Karpas-422 (cell line): ENCODE results near the gene C1RL. TPM values are rescaled to one million over a fixed set of nuclear protein-coding genes. Genes with fewer than 3 reads are reported as not detected.

ENCODE experiments used
- DNase-seq: peaks from one replicate; pipeline ENCODE4 v3.0.0-alpha.2; 2015
- H2AFZ ChIP-seq: fragments of 200-600 bp; sonication (generic); 2 replicates; pipeline ENCODE4 v1.6.1; 2014; ENCODE audit warnings: antibody characterized with exemption, low read length, mixed read lengths
- H3K27ac ChIP-seq: fragments of 200-600 bp; sonication (generic); 2 replicates; pipeline ENCODE4 v1.5.1; 2014; ENCODE audit warnings: mild to moderate bottlenecking, low read length, moderate library complexity
- H3K27me3 ChIP-seq: fragments of 200-600 bp; sonication (generic); 2 replicates; pipeline ENCODE4 v1.6.1; 2014; ENCODE audit warnings: low read length, mixed read lengths
- H3K36me3 ChIP-seq: fragments of 200-600 bp; sonication (generic); 2 replicates; pipeline ENCODE4 v1.6.1; 2014; ENCODE audit warnings: low read length, mixed read lengths; ENCODE audit not compliant: insufficient read depth
- H3K4me1 ChIP-seq: fragments of 200-600 bp; sonication (generic); 2 replicates; pipeline ENCODE4 v1.6.1; 2014; ENCODE audit warnings: mild to moderate bottlenecking, low read length, mixed read lengths
- H3K4me2 ChIP-seq: fragments of 200-600 bp; sonication (generic); 2 replicates; pipeline ENCODE4 v1.6.1; 2014; ENCODE audit warnings: low read length, low read depth, mild to moderate bottlenecking; ENCODE audit not compliant: poor library complexity, severe bottlenecking
- H3K4me3 ChIP-seq: fragments of 200-600 bp; sonication (generic); 2 replicates; pipeline ENCODE4 v1.5.1; 2014; ENCODE audit warnings: mild to moderate bottlenecking, antibody characterized with exemption, low read length, mixed read lengths
- H3K79me2 ChIP-seq: fragments of 200-600 bp; sonication (generic); 2 replicates; pipeline ENCODE4 v1.6.1; 2014; ENCODE audit warnings: mild to moderate bottlenecking, low read length, mixed read lengths
- H3K9ac ChIP-seq: fragments of 200-600 bp; sonication (generic); 2 replicates; pipeline ENCODE4 v1.6.0; 2014; ENCODE audit warnings: low read length
- H3K9me2 ChIP-seq: fragments of 200-600 bp; sonication (generic), shearing (Covaris generic); replicated peaks from 2 replicates; pipeline ENCODE4 v1.6.0; 2014; ENCODE audit warnings: mild to moderate bottlenecking, low read length, moderate library complexity; ENCODE audit not compliant: insufficient read depth
- H3K9me3 ChIP-seq: fragments of 300-700, 200-600 bp; sonication (generic); 2 replicates; pipeline ENCODE4 v1.6.1; 2014; ENCODE audit warnings: low read length, mixed read lengths
- H4K20me1 ChIP-seq: fragments of 200-600 bp; sonication (generic); 2 replicates; pipeline ENCODE4 v1.6.1; 2014; ENCODE audit warnings: mild to moderate bottlenecking, antibody characterized with exemption, low read length, low read depth; ENCODE audit not compliant: insufficient read depth
- total RNA-seq: library from RNA; depleted of rRNA; stranded (reverse); fragments of >200 nt; shearing (Covaris generic); gene quantifications from 2 replicates; pipeline ENCODE4 v1.2.3, GENCODE V29; 2014; ENCODE audit warnings: low replicate concordance

Gene C1RL
- total RNA-seq, 1 experiment from 2014 or later: 81.5 TPM

- Histone ChIP-seq H3K27ac (no peak overlapping the region), H2AFZ (no peak overlapping the region), H3K4me2 (no peak overlapping the region), H3K27me3 (no peaks in the 10 kb centered on the region), H3K4me3 (no peak overlapping the region), H3K4me1 (peaks cover 6% of the 10 kb centered on the region), H4K20me1 (no peaks in the 10 kb centered on the region), H3K9me3 (no peaks in the 10 kb centered on the region), H3K79me2 (no peaks in the 10 kb centered on the region), H3K36me3 (no peaks in the 10 kb centered on the region), H3K9ac (no peak overlapping the region), H3K9me2 (no peaks in the 10 kb centered on the region)
- no peak for DNase-seq
Measured at GRCh38 chr12:7068240-7068993, 40.6 kb downstream of the C1RL start.

- DNase-seq: no peak
- no peaks in the 10 kb centered on the region for H3K27me3 ChIP-seq
- H3K27ac ChIP-seq: no peak overlapping the region
- H3K9me2 ChIP-seq: no peaks in the 10 kb centered on the region
- no peaks in the 10 kb centered on the region for H3K79me2 ChIP-seq
- H2AFZ ChIP-seq: no peak overlapping the region
- H3K4me1 ChIP-seq: peaks cover 6% of the 10 kb centered on the region
- H4K20me1 ChIP-seq: no peaks in the 10 kb centered on the region
- H3K9ac ChIP-seq: no peak overlapping the region
- H3K4me3 ChIP-seq: no peak overlapping the region
- H3K4me2 ChIP-seq: no peak overlapping the region
- no peaks in the 10 kb centered on the region for H3K36me3 ChIP-seq
- H3K9me3 ChIP-seq: no peaks in the 10 kb centered on the region
Measured at GRCh38 chr12:7067096-7067495, 41.9 kb downstream of the C1RL start.

DNA sequence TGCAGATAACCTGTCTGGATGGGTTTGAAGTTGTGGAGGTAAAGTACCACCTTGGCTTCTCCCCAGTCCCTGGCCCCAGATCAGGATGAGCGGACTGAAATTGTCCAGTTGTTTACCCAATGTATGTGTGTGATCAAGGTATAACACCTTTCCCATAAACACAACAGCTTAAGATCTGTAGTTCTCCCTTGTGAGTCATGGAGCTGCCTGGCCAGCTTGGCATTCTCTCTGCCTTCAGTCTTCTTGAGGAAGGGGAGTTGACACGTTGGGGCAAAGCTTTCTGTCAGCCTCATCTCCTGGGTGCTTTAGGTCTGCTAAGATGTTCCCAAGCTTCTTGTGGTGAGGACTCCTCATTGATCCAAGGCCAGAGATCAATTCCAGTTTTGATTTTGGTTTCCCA, 42.4 kb downstream of the C1RL start:
- H3K79me2 ChIP-seq: no peaks in the 10 kb centered on the region
- no peaks in the 10 kb centered on the region for H3K36me3 ChIP-seq
- H3K4me3 ChIP-seq: no peak overlapping the region
- no peaks in the 10 kb centered on the region for H3K9me3 ChIP-seq
- no peak overlapping the region for H3K4me2 ChIP-seq
- no peaks in the 10 kb centered on the region for H4K20me1 ChIP-seq
- no peak overlapping the region for H2AFZ ChIP-seq
- H3K27me3 ChIP-seq: no peaks in the 10 kb centered on the region
- H3K27ac ChIP-seq: no peak overlapping the region
- no peak for DNase-seq
- no peak overlapping the region for H3K9ac ChIP-seq
- peaks cover 6% of the 10 kb centered on the region for H3K4me1 ChIP-seq
- H3K9me2 ChIP-seq: no peaks in the 10 kb centered on the region

GRCh38 chr12:7065073-7065623, 43.9 kb downstream of the C1RL start:
- H3K27ac ChIP-seq: no peak overlapping the region
- H3K36me3 ChIP-seq: no peaks in the 10 kb centered on the region
- no peaks in the 10 kb centered on the region for H3K27me3 ChIP-seq
- H3K9me3 ChIP-seq: no peaks in the 10 kb centered on the region
- DNase-seq: no peak
- no peak overlapping the region for H3K4me3 ChIP-seq
- no peak overlapping the region for H3K4me2 ChIP-seq
- H4K20me1 ChIP-seq: no peaks in the 10 kb centered on the region
- H3K9me2 ChIP-seq: no peaks in the 10 kb centered on the region
- H2AFZ ChIP-seq: no peak overlapping the region
- peaks cover 6% of the 10 kb centered on the region for H3K4me1 ChIP-seq
- H3K79me2 ChIP-seq: no peaks in the 10 kb centered on the region
- no peak overlapping the region for H3K9ac ChIP-seq

DNA sequence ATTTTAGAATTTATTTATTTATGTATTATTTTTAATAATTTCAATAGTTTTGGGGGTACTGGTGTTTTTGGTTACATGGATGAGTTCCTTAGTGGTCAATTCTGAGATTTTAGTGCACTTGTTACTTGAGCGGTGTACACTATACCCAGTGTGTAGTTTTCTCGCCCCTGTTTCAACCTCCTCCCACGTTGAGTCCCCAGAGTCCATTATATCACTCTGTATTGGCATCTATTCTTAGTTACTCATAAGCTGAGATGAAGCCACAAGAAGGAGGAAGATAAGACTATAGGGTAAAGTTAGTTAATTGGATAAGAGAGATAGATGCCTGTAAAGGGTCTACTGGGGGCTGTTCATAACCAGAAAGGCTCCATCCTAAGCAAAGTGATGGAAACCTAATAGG, 44.5 kb downstream of the C1RL start:
- DNase-seq: no peak
- Histone ChIP-seq H3K27me3 (no peaks in the 10 kb centered on the region), H3K27ac (no peak overlapping the region), H3K4me1 (peaks cover 6% of the 10 kb centered on the region), H3K4me2 (no peak overlapping the region), H3K36me3 (no peaks in the 10 kb centered on the region), H3K9me3 (no peaks in the 10 kb centered on the region), H2AFZ (no peak overlapping the region), H3K79me2 (no peaks in the 10 kb centered on the region), H3K4me3 (no peak overlapping the region), H3K9ac (no peak overlapping the region), H3K9me2 (no peaks in the 10 kb centered on the region), H4K20me1 (no peaks in the 10 kb centered on the region)

- Histone ChIP-seq H2AFZ (no peak overlapping the region), H3K9me2 (no peaks in the 10 kb centered on the region)
Measured at GRCh38 chr12:7061596-7061995, 47.4 kb downstream of the C1RL start.

GRCh38 chr12:7061138-7061537, 47.9 kb downstream of the C1RL start:
- Histone ChIP-seq H3K9me3 (no peaks in the 10 kb centered on the region), H3K4me2 (no peak overlapping the region), H3K79me2 (no peaks in the 10 kb centered on the region), H3K4me3 (no peak overlapping the region), H3K9ac (no peak overlapping the region), H2AFZ (no peak overlapping the region), H3K27me3 (no peaks in the 10 kb centered on the region), H3K9me2 (no peaks in the 10 kb centered on the region), H3K36me3 (no peaks in the 10 kb centered on the region), H4K20me1 (no peaks in the 10 kb centered on the region), H3K27ac (no peak overlapping the region), H3K4me1 (peaks cover 6% of the 10 kb centered on the region)
- DNase-seq: no peak

More at GRCh38 chr12:7061596-7061995, 47.4 kb downstream of the C1RL start:
- DNase-seq: no peak
- H3K36me3 ChIP-seq: no peaks in the 10 kb centered on the region
- H4K20me1 ChIP-seq: no peaks in the 10 kb centered on the region
- H3K4me1 ChIP-seq: peaks cover 6% of the 10 kb centered on the region
- H3K27me3 ChIP-seq: no peaks in the 10 kb centered on the region
- H3K9ac ChIP-seq: no peak overlapping the region
- H3K4me3 ChIP-seq: no peak overlapping the region
- H3K4me2 ChIP-seq: no peak overlapping the region
- no peaks in the 10 kb centered on the region for H3K9me3 ChIP-seq
- H3K79me2 ChIP-seq: no peaks in the 10 kb centered on the region
- H3K27ac ChIP-seq: no peak overlapping the region

GRCh38 chr12:7060353-7060954, 48.6 kb downstream of the C1RL start, which contains the start of gene C1S:
C1S (plus strand) TSS chr12:7060718; CDS start chr12:7061913, 1,195 bp downstream.
- DNase-seq: no peak
- Histone ChIP-seq H3K4me2 (no peak within 1 kb of the TSS), H3K4me3 (no peak within 1 kb of the TSS), H3K36me3 (no peaks in the 10 kb centered on the region), H3K9me3 (no peaks in the 10 kb centered on the region), H3K9ac (no peak within 1 kb of the TSS), H3K27me3 (no peaks in the 10 kb centered on the region), H2AFZ (no peak within 1 kb of the TSS), H3K9me2 (no peaks in the 10 kb centered on the region), H4K20me1 (no peaks in the 10 kb centered on the region), H3K79me2 (no peaks in the 10 kb centered on the region), H3K4me1 (peaks cover 6% of the 10 kb centered on the region), H3K27ac (no peak within 1 kb of the TSS)
